HEK293 (cell line): ENCODE results near the gene LPP.

Source experiments
- CTCF ChIA-PET: fragments of 350-600 bp; formaldehyde crosslinking; extraction: SDS; loops from one replicate; lab custom pipeline; 2021; ENCODE audit warnings: antibody characterized with exemption; lab: Yijun Ruan, JAX
- POLR2A ChIA-PET: fragments of 300-600 bp; formaldehyde crosslinking; extraction: SDS; loops from one replicate; lab custom pipeline; 2020; ENCODE audit warnings: antibody characterized with exemption, inconsistent platforms; lab: Yijun Ruan, JAX
- H3K27ac ChIP-seq: fragments of 200-500 bp; sonication (Bioruptor generic); 2 replicates; pipeline ENCODE4 v1.5.1; 2014; ENCODE audit warnings: low read depth, low read length, control low read depth, inconsistent platforms; ENCODE audit errors: extremely low read depth
- H3K36me3 ChIP-seq, 2 experiments: fragments of 200-500 bp in 1 of 2; sonication (Bioruptor generic) in 1 of 2; 1 replicate in 1 of 2; 2 replicates in 1 of 2; pipeline ENCODE4 v1.5.1; 2014 to 2017; ENCODE audit warnings: inconsistent platforms in 2 of 2, low read length in 2 of 2; ENCODE audit not compliant: control insufficient read depth in 2 of 2, insufficient read depth in 1 of 2
- H3K4me1 ChIP-seq: fragments of 200-500 bp; sonication (Bioruptor generic); 2 replicates; pipeline ENCODE4 v1.5.1; 2014; ENCODE audit warnings: mild to moderate bottlenecking, low read length, inconsistent platforms; ENCODE audit not compliant: control insufficient read depth, insufficient read depth
- H3K4me3 ChIP-seq: 2 replicates; pipeline ENCODE4 v1.5.1; 2011; ENCODE audit warnings: low read depth, mild to moderate bottlenecking, control low read depth, low read length, moderate library complexity
- H3K9me3 ChIP-seq: fragments of 200-500 bp; sonication (Bioruptor generic); 2 replicates; pipeline ENCODE4 v1.5.1; 2014; ENCODE audit warnings: low read depth, low read length, inconsistent platforms; ENCODE audit not compliant: control insufficient read depth, insufficient read depth
- GLI4 ChIP-seq: fragments of 450-650 bp; formaldehyde crosslinking; IDR thresholded peaks from 2 replicates; pipeline ENCODE4 v1.5.1; 2016; ENCODE audit warnings: missing biosample characterization, missing genetic modification characterization
- HOXA7 ChIP-seq: sonication (generic); formaldehyde crosslinking; IDR thresholded peaks from 2 replicates; pipeline ENCODE4 v1.8.1; 2022; ENCODE audit warnings: missing genetic modification reagents, borderline replicate concordance
- MZF1 ChIP-seq: fragments of 450-650 bp; formaldehyde crosslinking; IDR thresholded peaks from 2 replicates; pipeline ENCODE4 v1.5.1; 2017; ENCODE audit warnings: missing biosample characterization, missing genetic modification characterization, borderline replicate concordance
- PRDM2 ChIP-seq: fragments of 450-650 bp; formaldehyde crosslinking; IDR thresholded peaks from 2 replicates; pipeline ENCODE4 v1.5.1; 2016; ENCODE audit warnings: missing biosample characterization, missing genetic modification characterization, borderline replicate concordance
- SCRT2 ChIP-seq: fragments of 450-650 bp; formaldehyde crosslinking; IDR thresholded peaks from 2 replicates; pipeline ENCODE4 v1.5.1; 2016; ENCODE audit warnings: missing biosample characterization, missing genetic modification characterization
- SP3 ChIP-seq: fragments of 450-650 bp; formaldehyde crosslinking; IDR thresholded peaks from 2 replicates; pipeline ENCODE4 v1.5.1; 2016; ENCODE audit warnings: missing biosample characterization, missing genetic modification characterization
- ZBTB10 ChIP-seq: fragments of 450-650 bp; formaldehyde crosslinking; IDR thresholded peaks from 2 replicates; pipeline ENCODE4 v1.5.1; 2016; ENCODE audit warnings: missing biosample characterization, missing genetic modification characterization
- ZNF146 ChIP-seq: fragments of 450-650 bp; formaldehyde crosslinking; IDR thresholded peaks from 2 replicates; pipeline ENCODE4 v1.5.1; 2016; ENCODE audit warnings: missing biosample characterization, missing genetic modification characterization
- ZNF184 ChIP-seq: fragments of 450-650 bp; IDR thresholded peaks from 2 replicates; pipeline ENCODE4 v1.5.1; 2018; ENCODE audit warnings: missing biosample characterization, mild to moderate bottlenecking, missing genetic modification characterization
- ZNF560 ChIP-seq: fragments of 450-650 bp; formaldehyde crosslinking; IDR thresholded peaks from 2 replicates; pipeline ENCODE4 v1.5.1; 2017; ENCODE audit warnings: missing biosample characterization, missing genetic modification characterization, borderline replicate concordance
- ZNF596 ChIP-seq: fragments of 450-650 bp; IDR thresholded peaks from 2 replicates; pipeline ENCODE4 v1.5.0; 2018; ENCODE audit warnings: missing biosample characterization, mild to moderate bottlenecking, missing genetic modification characterization, moderate library complexity
- ZNF629 ChIP-seq: fragments of 450-650 bp; formaldehyde crosslinking; IDR thresholded peaks from 2 replicates; pipeline ENCODE4 v1.5.1; 2017; ENCODE audit warnings: missing biosample characterization, missing genetic modification characterization
- ZNF692 ChIP-seq: fragments of 450-650 bp; formaldehyde crosslinking; IDR thresholded peaks from 2 replicates; pipeline ENCODE4 v1.5.1; 2016; ENCODE audit warnings: missing biosample characterization, missing genetic modification characterization
- ZNF843 ChIP-seq: fragments of 450-650 bp; formaldehyde crosslinking; IDR thresholded peaks from 2 replicates; pipeline ENCODE4 v1.5.1; 2016; ENCODE audit warnings: missing biosample characterization, missing genetic modification characterization
- ZSCAN23 ChIP-seq: fragments of 450-650 bp; formaldehyde crosslinking; IDR thresholded peaks from 2 replicates; pipeline ENCODE4 v1.5.1; 2016; ENCODE audit warnings: missing biosample characterization, missing genetic modification characterization

LPP gene

GRCh38 chr3:188680189-188680588 is 526.2 kb downstream of the LPP start:
- Histone ChIP-seq H3K9me3 (no peaks in the 10 kb centered on the region), H3K4me1 (no peaks in the 10 kb centered on the region), H3K27ac (no peak overlapping the region), H3K36me3 (no peaks in the 10 kb centered on the region), H3K4me3 (no peak overlapping the region)
- POLR2A ChIA-PET: interaction anchor here (0.6 kb wide), 1 partner anchor 10 kb away, joined by 3 read pairs; no protein-coding TSS in a partner anchor
- TF ChIP-seq MZF1: no peak
- no peak for TF ChIP-seq ZNF560 (tag by site-specific recombination)
- no peak for TF ChIP-seq PRDM2 (tag by site-specific recombination)
- no peak for TF ChIP-seq GLI4 (tag by site-specific recombination)
- TF ChIP-seq ZNF692: no peak
- no peak for TF ChIP-seq ZNF843 (tag by site-specific recombination)
- TF ChIP-seq ZBTB10 (tag by site-specific recombination): no peak
- no peak for TF ChIP-seq HOXA7 (CRISPR knock-in tag)
- TF ChIP-seq SP3 (tag by site-specific recombination): no peak
- no peak for TF ChIP-seq SCRT2 (tag by site-specific recombination)
- no peak for TF ChIP-seq ZNF596 (tag by site-specific recombination)
- CTCF ChIA-PET: interaction anchor here (0.7 kb wide), 1 partner anchor 275 kb away, joined by 3 read pairs; no protein-coding TSS in a partner anchor

DNA sequence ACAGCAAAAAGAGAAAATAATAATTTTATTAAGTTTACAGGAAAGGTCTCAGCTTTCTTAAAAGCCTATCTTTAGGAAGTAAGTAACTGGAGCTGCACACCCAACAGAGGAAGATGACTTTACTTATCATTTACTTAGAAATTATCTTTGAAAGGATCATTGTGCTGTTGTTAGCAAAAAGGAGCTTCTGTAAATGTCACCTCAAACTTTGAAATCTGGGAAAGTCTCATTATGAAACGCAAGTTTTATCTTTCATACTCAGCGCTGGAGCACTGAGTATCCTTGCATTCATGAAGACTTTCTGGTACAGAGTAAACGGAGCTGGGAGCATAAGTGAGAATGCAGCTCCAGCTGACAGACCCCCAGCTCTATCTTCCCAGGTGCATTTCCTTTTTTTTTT is 526.6 kb downstream of the LPP start:
- TF ChIP-seq ZSCAN23 (tag by site-specific recombination) (no peak), ZNF146 (tag by site-specific recombination) (no peak), ZNF184 (tag by site-specific recombination) (no peak), ZNF629 (no peak)
- TF ChIP-seq, all 188 proteins: peak for 0
- Histone ChIP-seq H3K27ac (no peak overlapping the region), H3K36me3 (no peaks in the 10 kb centered on the region), H3K4me3 (no peak overlapping the region), H3K4me1 (no peaks in the 10 kb centered on the region), H3K9me3 (no peaks in the 10 kb centered on the region)
- CTCF ChIA-PET: interaction anchor here (0.6 to 0.7 kb wide), 2 partner anchors 12 to 275 kb away, joined by 3 read pairs; no protein-coding TSS in a partner anchor
- POLR2A ChIA-PET: interaction anchor here (0.6 kb wide), 1 partner anchor 9 kb away, joined by 3 read pairs; no protein-coding TSS in a partner anchor
